ENCODE results near the gene BICC1.

Gene BICC1

GRCh38 chr10:58642916-58643428 lies 130.3 kb downstream of the BICC1 start:
- no CpG with 5 or more reads among the region's 4 CpGs for WGBS (ENCODE audit: extremely low coverage, insufficient coverage, low lambda C conversion rate)

DNA sequence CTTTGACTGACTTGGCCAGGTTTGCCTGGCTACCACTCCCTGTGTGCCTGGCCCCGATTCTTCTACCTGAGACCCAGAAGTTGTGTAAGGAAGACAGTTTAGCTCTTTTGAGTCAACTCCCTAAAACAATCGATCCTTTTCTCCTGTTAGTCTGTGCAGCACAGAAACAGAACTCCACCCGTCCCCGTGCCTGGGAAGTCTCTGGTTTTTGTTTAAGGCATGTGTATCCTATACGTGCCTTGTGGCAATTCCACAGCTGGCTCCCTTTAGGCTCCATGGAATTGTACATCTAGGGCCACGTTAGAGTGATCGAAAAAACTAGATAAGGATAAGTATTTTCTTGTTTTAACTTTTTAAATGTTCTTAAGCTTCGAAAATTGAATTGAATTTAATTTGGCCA lies 131.6 kb downstream of the BICC1 start:
- H3K27me3 ChIP-seq (ENCODE audit: insufficient read depth, low read length, poor library complexity), result no peaks in the 10 kb centered on the region
- no peaks in the 10 kb centered on the region for H3K36me3 ChIP-seq (ENCODE audit: control insufficient read depth, insufficient read depth, low read length)
- no peak overlapping the region for H2BK5ac ChIP-seq (ENCODE audit: low read length)
- no CpG with 5 or more reads among the region's 8 CpGs for WGBS (ENCODE audit: extremely low coverage, insufficient coverage, low lambda C conversion rate)
- H3K9ac ChIP-seq (ENCODE audit: low read length), result no peak overlapping the region
- no peak overlapping the region for H2BK15ac ChIP-seq (replicated peaks; ENCODE audit: low read depth)
- H3K18ac ChIP-seq (ENCODE audit: low read length), result no peak overlapping the region
- H4K8ac ChIP-seq (ENCODE audit: low read depth, low read length), result no peak overlapping the region
- no peaks in the 10 kb centered on the region for H3K79me2 ChIP-seq (ENCODE audit: control insufficient read depth, insufficient read depth, low read length)
- no peak overlapping the region for H3K4me3 ChIP-seq (ENCODE audit: low read length)
- no peak overlapping the region for H3K23ac ChIP-seq (ENCODE audit: low read length)
- H3K79me1 ChIP-seq (ENCODE audit: low read length), result no peaks in the 10 kb centered on the region
- no peak overlapping the region for H3K56ac ChIP-seq (ENCODE audit: low read length)
- H3K4me1 ChIP-seq (ENCODE audit: control insufficient read depth, low read depth, low read length), result no peaks in the 10 kb centered on the region
- H2BK120ac ChIP-seq (ENCODE audit: low read depth, low read length), result no peak overlapping the region
- H2AK5ac ChIP-seq (ENCODE audit: low read length), result no peak overlapping the region
- no peak overlapping the region for H3K27ac ChIP-seq (ENCODE audit: low read depth, low read length)
- H3K4ac ChIP-seq (ENCODE audit: low read depth, low read length), result no peak overlapping the region
- DNase-seq, result no peak
- H3K4me2 ChIP-seq (ENCODE audit: low read length), result no peak overlapping the region
- no peak overlapping the region for H4K5ac ChIP-seq (ENCODE audit: low read length)

More at GRCh38 chr10:58642916-58643428, 130.3 kb downstream of the BICC1 start:
- H4K5ac ChIP-seq (ENCODE audit: low read length), result no peak overlapping the region
- no peak overlapping the region for H4K8ac ChIP-seq (ENCODE audit: low read depth, low read length)
- H3K36me3 ChIP-seq (ENCODE audit: control insufficient read depth, insufficient read depth, low read length), result no peaks in the 10 kb centered on the region
- H2BK5ac ChIP-seq (ENCODE audit: low read length), result no peak overlapping the region
- no peak overlapping the region for H2BK15ac ChIP-seq (replicated peaks; ENCODE audit: low read depth)
- no peaks in the 10 kb centered on the region for H3K79me1 ChIP-seq (ENCODE audit: low read length)
- no peak overlapping the region for H3K27ac ChIP-seq (ENCODE audit: low read depth, low read length)
- H3K27me3 ChIP-seq (ENCODE audit: insufficient read depth, low read length, poor library complexity), result no peaks in the 10 kb centered on the region
- H3K56ac ChIP-seq (ENCODE audit: low read length), result no peak overlapping the region
- no peak overlapping the region for H3K4me2 ChIP-seq (ENCODE audit: low read length)
- H2BK120ac ChIP-seq (ENCODE audit: low read depth, low read length), result no peak overlapping the region
- DNase-seq, result no peak
- H3K23ac ChIP-seq (ENCODE audit: low read length), result no peak overlapping the region
- no peak overlapping the region for H3K4ac ChIP-seq (ENCODE audit: low read depth, low read length)
- H3K18ac ChIP-seq (ENCODE audit: low read length), result no peak overlapping the region
- no peak overlapping the region for H3K9ac ChIP-seq (ENCODE audit: low read length)
- no peak overlapping the region for H3K4me3 ChIP-seq (ENCODE audit: low read length)
- H3K4me1 ChIP-seq (ENCODE audit: control insufficient read depth, low read depth, low read length), result no peaks in the 10 kb centered on the region
- no peak overlapping the region for H2AK5ac ChIP-seq (ENCODE audit: low read length)
- H3K79me2 ChIP-seq (ENCODE audit: control insufficient read depth, insufficient read depth, low read length), result no peaks in the 10 kb centered on the region

GRCh38 chr10:58645416-58646146 lies 132.9 kb downstream of the BICC1 start:
- Histone ChIP-seq H3K4me2 (ENCODE audit: low read length) (no peak overlapping the region), H3K4ac (ENCODE audit: low read depth, low read length) (no peak overlapping the region), H3K56ac (ENCODE audit: low read length) (no peak overlapping the region), H2BK120ac (ENCODE audit: low read depth, low read length) (no peak overlapping the region), H4K5ac (ENCODE audit: low read length) (no peak overlapping the region), H3K27me3 (ENCODE audit: insufficient read depth, low read length, poor library complexity) (no peaks in the 10 kb centered on the region), H3K18ac (ENCODE audit: low read length) (no peak overlapping the region), H3K4me3 (ENCODE audit: low read length) (no peak overlapping the region), H3K79me2 (ENCODE audit: control insufficient read depth, insufficient read depth, low read length) (no peaks in the 10 kb centered on the region), H3K4me1 (ENCODE audit: control insufficient read depth, low read depth, low read length) (no peaks in the 10 kb centered on the region), H2AK5ac (ENCODE audit: low read length) (no peak overlapping the region), H2BK15ac (replicated peaks; ENCODE audit: low read depth) (no peak overlapping the region), H2BK5ac (ENCODE audit: low read length) (no peak overlapping the region), H3K36me3 (ENCODE audit: control insufficient read depth, insufficient read depth, low read length) (no peaks in the 10 kb centered on the region), H3K9ac (ENCODE audit: low read length) (no peak overlapping the region), H3K27ac (ENCODE audit: low read depth, low read length) (no peak overlapping the region), H4K8ac (ENCODE audit: low read depth, low read length) (no peak overlapping the region), H3K23ac (ENCODE audit: low read length) (no peak overlapping the region), H3K79me1 (ENCODE audit: low read length) (no peaks in the 10 kb centered on the region)
- no CpG with 5 or more reads among the region's 8 CpGs for WGBS (ENCODE audit: extremely low coverage, insufficient coverage, low lambda C conversion rate)
- DNase-seq, result no peak

GRCh38 chr10:58647376-58648112 lies 134.9 kb downstream of the BICC1 start:
- Histone ChIP-seq H2BK120ac (ENCODE audit: low read depth, low read length) (no peak overlapping the region), H4K8ac (ENCODE audit: low read depth, low read length) (no peak overlapping the region), H3K4me1 (ENCODE audit: control insufficient read depth, low read depth, low read length) (no peaks in the 10 kb centered on the region), H3K27ac (ENCODE audit: low read depth, low read length) (no peak overlapping the region), H3K56ac (ENCODE audit: low read length) (no peak overlapping the region), H3K79me1 (ENCODE audit: low read length) (no peaks in the 10 kb centered on the region), H3K4me2 (ENCODE audit: low read length) (no peak overlapping the region), H3K4ac (ENCODE audit: low read depth, low read length) (no peak overlapping the region), H2BK5ac (ENCODE audit: low read length) (no peak overlapping the region), H3K9ac (ENCODE audit: low read length) (no peak overlapping the region), H3K18ac (ENCODE audit: low read length) (no peak overlapping the region), H2BK15ac (replicated peaks; ENCODE audit: low read depth) (no peak overlapping the region), H3K79me2 (ENCODE audit: control insufficient read depth, insufficient read depth, low read length) (no peaks in the 10 kb centered on the region), H3K23ac (ENCODE audit: low read length) (no peak overlapping the region), H3K36me3 (ENCODE audit: control insufficient read depth, insufficient read depth, low read length) (no peaks in the 10 kb centered on the region), H2AK5ac (ENCODE audit: low read length) (no peak overlapping the region), H3K4me3 (ENCODE audit: low read length) (no peak overlapping the region), H4K5ac (ENCODE audit: low read length) (no peak overlapping the region), H3K27me3 (ENCODE audit: insufficient read depth, low read length, poor library complexity) (no peaks in the 10 kb centered on the region)
- DNase-seq, result no peak
- no CpG with 5 or more reads among the region's 4 CpGs for WGBS (ENCODE audit: extremely low coverage, insufficient coverage, low lambda C conversion rate)

- no peaks in the 10 kb centered on the region for H3K36me3 ChIP-seq (ENCODE audit: control insufficient read depth, insufficient read depth, low read length)
- H4K5ac ChIP-seq (ENCODE audit: low read length), result no peak overlapping the region
- H3K4ac ChIP-seq (ENCODE audit: low read depth, low read length), result no peak overlapping the region
- no peak overlapping the region for H3K9ac ChIP-seq (ENCODE audit: low read length)
- no peak overlapping the region for H3K4me2 ChIP-seq (ENCODE audit: low read length)
- no peak overlapping the region for H3K4me3 ChIP-seq (ENCODE audit: low read length)
- WGBS (ENCODE audit: extremely low coverage, insufficient coverage, low lambda C conversion rate), result no CpG with 5 or more reads among the region's 3 CpGs
- no peak overlapping the region for H3K18ac ChIP-seq (ENCODE audit: low read length)
- no peak overlapping the region for H2AK5ac ChIP-seq (ENCODE audit: low read length)
- H4K8ac ChIP-seq (ENCODE audit: low read depth, low read length), result no peak overlapping the region
- H2BK120ac ChIP-seq (ENCODE audit: low read depth, low read length), result no peak overlapping the region
- no peak overlapping the region for H2BK5ac ChIP-seq (ENCODE audit: low read length)
- H3K79me1 ChIP-seq (ENCODE audit: low read length), result no peaks in the 10 kb centered on the region
- no peak overlapping the region for H3K56ac ChIP-seq (ENCODE audit: low read length)
- H3K79me2 ChIP-seq (ENCODE audit: control insufficient read depth, insufficient read depth, low read length), result no peaks in the 10 kb centered on the region
- DNase-seq, result no peak
- H2BK15ac ChIP-seq (replicated peaks; ENCODE audit: low read depth), result no peak overlapping the region
- no peak overlapping the region for H3K27ac ChIP-seq (ENCODE audit: low read depth, low read length)
- H3K4me1 ChIP-seq (ENCODE audit: control insufficient read depth, low read depth, low read length), result no peaks in the 10 kb centered on the region
- no peak overlapping the region for H3K23ac ChIP-seq (ENCODE audit: low read length)
- no peaks in the 10 kb centered on the region for H3K27me3 ChIP-seq (ENCODE audit: insufficient read depth, low read length, poor library complexity)
Measured at GRCh38 chr10:58648131-58648530, 135.5 kb downstream of the BICC1 start.

Measured in mesendoderm (in vitro differentiated cells).